Prostate gland (tissue), 2 donors: Measurements from ENCODE around the gene RUVBL1.

Experiments
- CTCF ChIP-seq, 4 experiments: fragments of 200-600 bp in 2 of 4; fragments of 450-650 bp in 2 of 4; sonication (generic) in 2 of 4; IDR thresholded peaks; 1 replicate in 3 of 4; 2 replicates in 1 of 4; pipeline ENCODE4 v1.5.1; 2016 to 2019; ENCODE audit warnings: antibody characterized with exemption in 4 of 4, mild to moderate bottlenecking in 2 of 4, moderate library complexity in 2 of 4
- POLR2A ChIP-seq: fragments of 450-650 bp; IDR thresholded peaks from one replicate; pipeline ENCODE4 v1.6.1; 2016; ENCODE audit warnings: antibody characterized with exemption, mild to moderate bottlenecking

GRCh38 chr3:128069271-128069670, 54.3 kb downstream of the RUVBL1 start:
- TF ChIP-seq CTCF (IDR thresholded peaks at IDR 0.05), result no peak
- TF ChIP-seq POLR2A, result no peak
